GM18526 (cell line): ENCODE results near the gene MGLL.

ENCODE experiments used
- POLR2A ChIP-seq: IDR thresholded peaks from 3 replicates; pipeline ENCODE4 v1.6.1; 2011; ENCODE audit not compliant: insufficient read length; ENCODE audit errors: extremely low read depth

The MGLL gene

GRCh38 chr3:127720161-127720823 lies 102.0 kb downstream of the MGLL start:
- TF ChIP-seq POLR2A: no peak

DNA sequence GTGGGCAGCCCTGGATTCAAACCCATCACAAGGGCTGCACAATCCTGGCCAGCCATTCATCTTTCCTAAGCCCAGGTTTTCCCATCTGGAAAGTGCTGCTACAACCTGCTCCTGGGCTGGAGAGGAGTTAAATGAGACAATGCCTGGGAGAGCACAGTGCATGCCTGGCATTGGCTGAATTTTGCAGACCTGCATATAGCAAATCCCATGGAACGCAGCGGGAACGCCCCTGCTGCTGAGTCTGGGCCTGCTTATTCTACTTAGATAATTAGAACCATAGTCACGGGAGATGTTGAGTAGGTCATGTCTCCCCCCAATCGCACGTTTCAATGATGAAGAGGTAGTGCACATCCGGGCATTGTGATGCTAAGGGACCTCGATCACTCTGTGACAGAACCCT lies 102.9 kb downstream of the MGLL start:
- no peak for TF ChIP-seq POLR2A

- TF ChIP-seq POLR2A: no peak
Measured at GRCh38 chr3:127718916-127719290, 103.4 kb downstream of the MGLL start.

GRCh38 chr3:127718245-127718915 lies 103.9 kb downstream of the MGLL start:
- TF ChIP-seq POLR2A: no peak

DNA sequence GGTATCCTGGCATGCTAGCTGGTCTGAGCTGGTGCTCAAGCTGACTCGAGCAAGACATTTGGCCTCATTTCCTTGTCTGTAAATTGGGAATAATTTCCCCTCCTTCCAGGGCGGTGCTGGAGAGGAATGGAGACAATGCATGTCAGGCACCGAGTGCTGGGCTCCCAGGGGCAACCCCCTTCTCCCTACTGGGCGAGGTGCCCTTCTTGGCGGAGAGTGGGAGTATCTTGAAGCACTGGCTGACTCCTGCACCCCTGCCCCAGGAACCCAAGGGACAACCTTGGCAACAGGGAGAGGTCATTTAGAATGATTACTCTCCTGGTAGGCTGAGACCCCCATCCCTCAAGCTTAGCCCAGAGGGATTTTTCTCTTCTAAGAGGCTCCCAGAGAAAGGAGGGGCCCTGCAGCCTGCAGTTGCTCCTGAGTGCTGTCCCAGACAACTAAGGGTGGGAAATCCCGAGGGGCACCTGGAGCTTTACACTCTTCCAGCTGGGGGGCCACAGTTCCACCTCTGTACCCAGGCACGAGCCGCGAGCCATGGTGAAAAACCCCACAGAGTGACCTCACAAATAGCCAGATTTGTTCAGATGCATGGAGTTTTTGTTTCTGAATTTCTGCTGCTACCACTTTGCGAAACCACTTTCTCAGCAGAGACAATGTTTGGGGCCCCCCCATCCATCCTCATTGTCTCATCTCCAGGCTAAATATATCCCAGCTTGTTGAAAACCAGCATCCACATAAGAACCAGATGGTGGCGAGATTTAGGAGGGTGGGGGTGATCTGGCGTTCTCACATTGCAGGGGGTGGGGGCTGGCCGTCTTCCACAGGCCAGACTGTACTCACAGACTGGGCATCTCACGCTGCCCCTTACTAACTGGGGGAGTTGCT lies 104.7 kb downstream of the MGLL start:
- TF ChIP-seq POLR2A: no peak

DNA sequence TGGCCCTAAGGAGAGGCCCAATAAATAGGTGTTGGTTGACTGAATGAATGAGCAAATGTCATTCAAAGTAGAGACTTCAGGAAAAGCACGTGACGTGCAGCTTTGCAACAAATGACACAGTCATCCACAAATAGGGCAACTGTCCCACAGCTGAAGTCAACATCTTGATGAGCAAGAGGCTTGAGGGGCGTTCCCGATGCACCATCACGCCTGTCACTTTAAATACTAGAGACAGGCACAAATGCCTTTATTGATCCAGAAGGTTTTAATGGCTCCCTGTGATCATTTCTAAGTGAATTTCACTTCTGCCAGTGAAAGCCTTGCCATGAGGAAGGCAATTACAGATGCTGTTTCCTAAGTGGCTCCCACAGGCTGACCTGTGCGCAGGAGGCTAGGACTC lies 105.9 kb downstream of the MGLL start:
- no peak for TF ChIP-seq POLR2A

GRCh38 chr3:127715532-127715931 lies 106.8 kb downstream of the MGLL start:
- TF ChIP-seq POLR2A: no peak

DNA sequence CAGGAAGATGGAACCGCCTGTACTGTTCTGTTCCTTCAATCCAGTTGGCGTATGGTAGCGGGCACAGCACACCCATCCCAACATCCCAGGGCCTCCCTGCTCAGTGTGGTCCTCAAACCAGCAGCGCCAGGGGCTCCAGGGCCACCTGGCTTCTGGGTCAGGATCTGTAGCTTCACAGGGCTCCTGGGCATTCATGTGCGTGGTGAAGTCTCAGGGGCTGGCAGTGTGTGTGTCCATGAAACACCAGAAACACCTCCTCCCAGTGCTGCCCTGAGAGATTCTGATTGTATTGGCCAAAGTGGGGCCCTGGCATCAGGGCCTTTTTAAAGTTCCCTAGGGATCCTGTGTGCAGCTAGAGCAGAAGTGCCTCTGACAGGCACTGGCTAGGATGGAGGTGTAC lies 107.4 kb downstream of the MGLL start:
- TF ChIP-seq POLR2A: no peak

DNA sequence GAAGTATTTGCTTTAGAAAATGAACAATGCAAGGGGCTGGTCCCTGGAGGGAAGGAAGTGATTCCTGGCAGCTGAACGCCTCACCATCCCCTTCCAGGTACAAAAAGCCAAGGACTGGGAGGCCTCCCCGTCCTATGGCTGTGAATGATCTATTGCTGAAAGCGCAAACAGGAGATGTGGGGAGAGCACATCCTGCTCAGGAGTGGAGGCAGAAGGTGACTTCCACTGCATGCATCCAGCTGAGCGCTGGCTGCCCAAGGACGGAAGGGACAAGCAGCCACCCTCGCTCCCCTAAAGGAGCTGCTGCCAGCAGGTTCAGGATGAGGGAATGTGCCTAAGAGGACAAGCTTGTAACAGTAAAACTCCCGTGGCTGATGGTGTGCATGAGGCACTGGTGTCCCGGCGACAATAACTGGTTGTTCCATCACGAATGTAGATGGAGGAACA lies 108.2 kb downstream of the MGLL start:
- TF ChIP-seq POLR2A: no peak

DNA sequence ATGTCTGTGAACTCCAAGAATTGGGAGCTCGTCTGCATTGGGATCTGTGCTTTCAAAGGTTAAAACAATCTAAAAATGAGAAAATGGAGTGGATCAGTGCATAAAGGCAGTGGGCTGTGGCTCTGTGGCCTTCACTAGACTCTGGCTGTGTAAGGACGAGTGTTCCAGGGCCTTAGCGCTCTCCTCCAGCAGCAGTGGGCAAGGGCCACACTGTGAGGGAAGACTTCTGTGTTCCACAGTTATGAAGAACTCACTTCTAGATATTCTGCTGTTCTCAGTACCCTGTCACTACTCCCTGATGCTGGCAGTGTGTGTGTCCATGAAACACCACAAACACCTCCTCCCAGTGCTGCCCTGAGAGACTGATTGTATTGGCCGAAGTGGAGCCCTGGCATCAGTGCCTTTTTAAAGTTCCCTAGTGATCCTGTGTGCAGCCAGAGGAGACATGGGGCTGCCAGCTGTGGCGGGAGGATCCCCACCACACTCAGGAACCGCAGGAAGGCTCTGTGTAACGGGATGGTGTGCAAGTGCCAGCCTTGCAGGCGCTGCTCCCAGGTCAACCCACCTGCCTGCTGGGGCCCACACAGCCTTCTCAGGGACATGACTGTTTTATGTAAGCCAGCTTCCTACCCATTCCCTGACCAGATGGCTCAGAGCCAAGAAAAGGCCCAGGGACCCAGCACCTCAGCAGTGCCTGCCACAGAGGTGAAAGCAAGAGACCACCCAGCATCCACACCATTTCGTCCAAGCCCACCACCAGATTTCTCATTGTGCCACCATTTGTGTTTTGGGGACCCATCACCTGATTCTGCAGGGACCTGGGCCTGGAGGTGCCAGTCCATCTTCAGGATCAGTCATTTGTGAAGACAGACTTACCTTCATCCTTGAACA lies 109.2 kb downstream of the MGLL start:
- TF ChIP-seq POLR2A: no peak

- TF ChIP-seq POLR2A: no peak
Measured at GRCh38 chr3:127712461-127712860, 109.9 kb downstream of the MGLL start.

GRCh38 chr3:127711896-127712295 lies 110.4 kb downstream of the MGLL start:
- no peak for TF ChIP-seq POLR2A

GRCh38 chr3:127711021-127711695 lies 111.2 kb downstream of the MGLL start:
- no peak for TF ChIP-seq POLR2A

DNA sequence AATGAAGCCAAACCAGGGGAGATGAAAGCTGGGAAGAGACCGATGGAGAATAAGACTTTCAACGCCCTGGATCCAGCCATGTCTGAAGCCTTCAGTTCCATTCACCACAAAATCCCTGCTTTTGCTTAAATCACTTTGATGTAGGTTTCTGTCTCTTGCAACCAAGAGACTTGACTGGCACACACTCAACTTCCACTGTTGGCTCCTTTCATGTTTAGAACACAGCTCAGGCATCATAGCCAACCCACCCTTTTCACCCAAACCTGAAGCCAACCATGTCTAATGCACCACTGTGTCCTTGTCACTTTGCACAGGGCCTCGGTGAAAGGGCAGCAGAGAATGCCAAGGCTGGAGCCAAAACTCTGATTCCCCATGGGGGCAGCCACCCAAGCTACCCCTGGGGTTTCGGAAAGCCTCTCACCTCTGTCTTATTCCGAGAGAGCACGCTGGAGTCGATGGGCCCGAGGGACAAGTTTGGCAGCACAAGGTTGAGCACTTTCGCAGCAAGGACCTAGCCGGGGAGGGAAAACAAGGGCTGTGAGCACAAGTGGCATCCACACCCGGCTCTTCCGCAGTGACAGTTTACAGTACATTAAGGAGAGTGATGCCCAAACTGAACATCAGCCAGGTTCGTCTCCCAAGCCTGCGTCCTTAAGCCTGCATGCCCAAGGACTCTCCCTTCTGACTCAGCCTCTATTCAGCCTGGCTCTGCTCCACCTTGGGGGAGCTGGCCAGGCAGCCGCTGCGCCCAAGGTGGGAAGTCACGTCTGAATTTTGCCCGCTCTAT lies 112.0 kb downstream of the MGLL start:
- TF ChIP-seq POLR2A: no peak
